HepG2 (cell line): ENCODE results near the gene MAST1. TPM values are rescaled to one million over a fixed set of nuclear protein-coding genes. Genes with fewer than 3 reads are reported as not detected.
A peak's percentile ranks its signal among the peaks of the same experiment; 100 is the strongest.

Source experiments
- ATAC-seq: fragments of 200-7000 bp; cut with Tn5 transposase; 3 replicates; pipeline ENCODE4 v1.9.1; 2020; ENCODE audit warnings: mild to moderate bottlenecking, moderate library complexity
- BruUV-seq: library from RNA; stranded (reverse); fragments of 400-500 nt; replicated peaks from 2 replicates; lab custom pipeline; 2021; lab: Mats Ljungman, UMichigan
- CTCF ChIA-PET: fragments of 300-600 bp; formaldehyde crosslinking; extraction: SDS; loops from one replicate; lab custom pipeline; 2021; ENCODE audit warnings: low total read pairs, inconsistent platforms, low intra/inter-chr PET ratio; lab: Yijun Ruan, JAX
- POLR2A ChIA-PET: fragments of 350-600 bp; sonication (Branson Sonifier 250); formaldehyde crosslinking; loops from one replicate; lab custom pipeline; 2020; ENCODE audit warnings: antibody characterized with exemption, inconsistent platforms; lab: Yijun Ruan, JAX
- DNase-seq: peaks from one replicate; pipeline ENCODE4 v3.0.0-alpha.2; 2015; ENCODE audit warnings: low spot score
- FAIRE-seq: peaks from 3 replicates; lab custom pipeline; 2011; peaks lifted over from hg19 to GRCh38; lab: Jason Lieb, UNC
- H2AFZ ChIP-seq: one replicate; pipeline ENCODE4 v1.6.1; 2011; ENCODE audit warnings: low read length, inconsistent platforms
- H3K27ac ChIP-seq: fragments of 300-600 bp; 3 replicates; pipeline ENCODE4 v1.8.0; 2011; ENCODE audit warnings: mixed run types, mild to moderate bottlenecking, mixed read lengths, low read length, inconsistent platforms; ENCODE audit not compliant: insufficient read depth; ENCODE audit errors: extremely low read length
- H3K27me3 ChIP-seq, 2 experiments: fragments of 200-600 bp in 1 of 2; 2 replicates in 1 of 2; 3 replicates in 1 of 2; pipeline versions ENCODE4 v1.6.0 to v1.8.0; 2011; ENCODE audit warnings: low read length in 2 of 2, mild to moderate bottlenecking in 2 of 2, moderate library complexity in 2 of 2, inconsistent platforms in 1 of 2; ENCODE audit not compliant: insufficient read depth in 2 of 2, control insufficient read depth in 1 of 2
- H3K36me3 ChIP-seq, 2 experiments: fragments of 200-600 bp in 1 of 2; replicated peaks in 1 of 2; 2 replicates in 1 of 2; 3 replicates in 1 of 2; pipeline versions ENCODE4 v1.5.1 to v1.8.0; 2011; ENCODE audit warnings: low read length in 2 of 2, inconsistent platforms in 1 of 2; ENCODE audit not compliant: insufficient read depth in 2 of 2, control insufficient read depth in 1 of 2
- H3K4me1 ChIP-seq: 2 replicates; pipeline ENCODE4 v1.5.1; 2012; ENCODE audit warnings: low read length, inconsistent platforms; ENCODE audit not compliant: insufficient read depth
- H3K4me2 ChIP-seq: 2 replicates; pipeline ENCODE4 v1.6.0; 2011; ENCODE audit warnings: low read depth, low read length, inconsistent platforms
- H3K4me3 ChIP-seq, 3 experiments: fragments of 200-600 bp in 1 of 3; sonication (generic), shearing (Covaris generic) in 1 of 3; replicated peaks in 1 of 3; 2 replicates each; pipeline ENCODE4 v1.5.1; 2011 to 2016; ENCODE audit warnings: low read length in 3 of 3, inconsistent platforms in 2 of 3, low read depth in 2 of 3, mild to moderate bottlenecking in 2 of 3, control low read depth in 1 of 3, mixed read lengths in 1 of 3; ENCODE audit not compliant: insufficient read depth in 1 of 3
- H3K79me2 ChIP-seq: one replicate; pipeline ENCODE4 v1.6.1; 2011; ENCODE audit warnings: low read length, inconsistent platforms; ENCODE audit not compliant: insufficient read depth
- H3K9ac ChIP-seq: 2 replicates; pipeline ENCODE4 v1.6.0; 2011; ENCODE audit warnings: mild to moderate bottlenecking, low read depth, low read length, inconsistent platforms; ENCODE audit not compliant: insufficient read depth
- H3K9me3 ChIP-seq: 2 replicates; pipeline ENCODE4 v1.5.1; 2012; ENCODE audit warnings: mild to moderate bottlenecking, low read length
- H4K20me1 ChIP-seq: 2 replicates; pipeline ENCODE4 v1.6.0; 2011; ENCODE audit warnings: inconsistent platforms, mild to moderate bottlenecking, low read length, moderate library complexity; ENCODE audit not compliant: insufficient read depth
- EHMT2 ChIP-seq: fragments of 200-600 bp; sonication (generic); IDR thresholded peaks from 2 replicates; pipeline ENCODE4 v1.7.0; 2017; ENCODE audit warnings: antibody characterized with exemption, low read depth, low read length, borderline replicate concordance
- HDAC6 ChIP-seq: fragments of 200-600 bp; sonication (generic); IDR thresholded peaks from 2 replicates; pipeline ENCODE4 v1.7.0; 2017; ENCODE audit warnings: mild to moderate bottlenecking, antibody characterized with exemption, low read length, low read depth
- LBX2 ChIP-seq: sonication (generic); formaldehyde crosslinking; IDR thresholded peaks from 2 replicates; pipeline ENCODE4 v1.5.0; 2020; ENCODE audit warnings: missing genetic modification reagents, mild to moderate bottlenecking, borderline replicate concordance
- MXD3 ChIP-seq: IDR thresholded peaks from 2 replicates; pipeline ENCODE4 v1.6.1; 2016; ENCODE audit warnings: mild to moderate bottlenecking, missing biosample characterization, missing genetic modification reagents
- NRL ChIP-seq: sonication (generic); formaldehyde crosslinking; IDR thresholded peaks from 2 replicates; pipeline ENCODE4 v1.5.0; 2020; ENCODE audit warnings: missing genetic modification reagents, mild to moderate bottlenecking, moderate library complexity, borderline replicate concordance
- SCMH1 ChIP-seq: sonication (generic); formaldehyde crosslinking; IDR thresholded peaks from 2 replicates; pipeline ENCODE4 v1.9.0; 2021; ENCODE audit warnings: missing genetic modification reagents, mild to moderate bottlenecking, borderline replicate concordance
- SMC3 ChIP-seq: IDR thresholded peaks from 2 replicates; pipeline ENCODE4 v1.6.1; 2011; ENCODE audit warnings: low read length, improper control_type of control experiment
- TOPORS ChIP-seq: sonication (generic); formaldehyde crosslinking; IDR thresholded peaks from 2 replicates; pipeline ENCODE4 v1.8.0; 2023; ENCODE audit warnings: mild to moderate bottlenecking, missing genetic modification reagents
- ZBTB10 ChIP-seq: sonication (generic); formaldehyde crosslinking; IDR thresholded peaks from 2 replicates; pipeline ENCODE4 v1.4.0; 2020; ENCODE audit warnings: missing genetic modification reagents, borderline replicate concordance
- ZBTB44 ChIP-seq: sonication (generic); formaldehyde crosslinking; IDR thresholded peaks from 2 replicates; pipeline ENCODE4 v1.4.0; 2020; ENCODE audit warnings: missing genetic modification reagents
- ZNF766 ChIP-seq: sonication (generic); formaldehyde crosslinking; IDR thresholded peaks from 2 replicates; pipeline ENCODE4 v1.5.0; 2020; ENCODE audit warnings: missing genetic modification reagents, borderline replicate concordance
- ZNF781 ChIP-seq: sonication (generic); formaldehyde crosslinking; IDR thresholded peaks from 2 replicates; pipeline ENCODE4 v1.5.1; 2020; ENCODE audit warnings: borderline replicate concordance, mild to moderate bottlenecking, missing genetic modification reagents; ENCODE audit errors: not compliant biosample characterization
- ZNF816 ChIP-seq: sonication (generic); formaldehyde crosslinking; IDR thresholded peaks from 2 replicates; pipeline ENCODE4 v1.8.0; 2022; ENCODE audit warnings: missing genetic modification reagents, mild to moderate bottlenecking, borderline replicate concordance
- ZNF891 ChIP-seq: sonication (generic); formaldehyde crosslinking; IDR thresholded peaks from 2 replicates; pipeline ENCODE4 v1.5.0; 2020; ENCODE audit warnings: mild to moderate bottlenecking, missing genetic modification reagents
- WGBS: methylation state at CpG from one replicate; pipeline ENCODE4 v1.1.6; 2017; ENCODE audit warnings: low lambda C conversion rate; 5-methylcytosine and 5-hydroxymethylcytosine counted together
- in situ Hi-C: cut with HindIII; loops from 2 replicates; pipeline ENCODE4 v1.10.0; 2017; ENCODE audit warnings: low pct_unique_long_range_greater_than_20kb; ENCODE audit not compliant: extremely low pct_ligation_motif_present
- intact Hi-C: fragments of 100-400 bp; cut with micrococcal nuclease; formaldehyde crosslinking; loops from one replicate; pipeline ENCODE4 v1.10.0; 2022; ENCODE audit not compliant: unreplicated experiment
- polyA plus RNA-seq, 8 experiments: library from polyadenylated mRNA; depleted of rRNA in 3 of 8; stranded (reverse) in 7 of 8; unstranded in 1 of 8; fragments of >200 nt; fragmentation: Illumina TruSeq in 4 of 8; extraction: Trizol in 4 of 8; gene quantifications; 2 replicates each; pipeline versions ENCODE4 v1.2.1 to v1.2.3, GENCODE V29; 2011 to 2016; ENCODE audit warnings: low read depth in 4 of 8, missing spikeins in 1 of 8, mixed read lengths in 1 of 8; ENCODE audit not compliant: insufficient read depth in 1 of 8
- total RNA-seq, 5 experiments: library from RNA; depleted of rRNA; stranded (reverse); fragments of >200 nt; fragmentation: Illumina TruSeq; extraction: Trizol; gene quantifications; 2 replicates each; pipeline ENCODE4 v1.2.3, GENCODE V29; 2016; ENCODE audit warnings: low read depth in 1 of 5

Gene MAST1
- total and polyA plus RNA-seq, 2 of the 13 experiments (the other 11 are each of a cell fraction or from before 2014, with no cell fraction given): 0.73 to 4.7 TPM

GRCh38 chr19:12821761-12822160 lies 16.6 kb upstream of the MAST1 start (continued):
- TF ChIP-seq ZBTB10 (CRISPR knock-in tag) (no peak), ZNF816 (CRISPR knock-in tag) (no peak), TOPORS (CRISPR knock-in tag) (no peak), ZNF891 (CRISPR knock-in tag) (no peak)

- H3K27ac ChIP-seq: no peak overlapping the region
- no peaks in the 10 kb centered on the region for H3K36me3 ChIP-seq
- H3K9me3 ChIP-seq: no peaks in the 10 kb centered on the region
- peaks cover 29% of the 10 kb centered on the region for H3K4me1 ChIP-seq
- peak overlapping the region in 1 of 3 experiments; percentile 64; a peak in 2 of 6 replicates for H3K4me3 ChIP-seq
- H3K27me3 ChIP-seq: peaks cover 0 to 9% of the 10 kb centered on the region in 2 experiments; a peak in 1 of 5 replicates
- H2AFZ ChIP-seq: no peak overlapping the region
- no peaks in the 10 kb centered on the region for H4K20me1 ChIP-seq
- ChIA-PET CTCF (interaction anchor here (1.0 kb wide), 1 partner anchor 12 kb away, joined by 3 read pairs; no protein-coding TSS in a partner anchor), POLR2A (no interaction called here)
- WGBS: 15% methylated on average over 32 of the region's 46 CpGs
- in situ Hi-C loops: no loop called here
- peak; percentile 76 for ATAC-seq
- H3K9ac ChIP-seq: no peak overlapping the region
- H3K79me2 ChIP-seq: no peaks in the 10 kb centered on the region
- FAIRE-seq: no peak
- no TSS peak for BruUV-seq
- intact Hi-C loops: no loop called here
- peak overlapping the region; percentile 69; the same call in 1 of the 2 replicates for H3K4me2 ChIP-seq
- DNase-seq: no peak
- no peak for TF ChIP-seq ZNF781 (CRISPR knock-in tag)
- TF ChIP-seq EHMT2: no peak
- no peak for TF ChIP-seq HDAC6
- no peak for TF ChIP-seq ZBTB44 (CRISPR knock-in tag)
- no peak for TF ChIP-seq ZNF766
- TF ChIP-seq MXD3: 0 out of 2 replicates have a peak, but pooled peaks have one; percentile 67
- no peak for TF ChIP-seq LBX2
- TF ChIP-seq SCMH1 (CRISPR knock-in tag): no peak
- no peak for TF ChIP-seq SMC3
- TF ChIP-seq NRL: peak; percentile 57; the same call in 1 of the 2 replicates
These were observed 12.8 kb upstream of the MAST1 start for GRCh38 chr19:12825254-12826131.
